Activated CD4-positive, CD25-positive, alpha-beta regulatory T cell treated with anti-CD3 and anti-CD28 coated beads, Interleukin-2, amount 50 U/mL, for 72 hours (primary cell): ENCODE data around the gene ZKSCAN5.
"Not testable (repeated sequence)": the region's sequence is repeated elsewhere in the genome, so short reads cannot be mapped to it uniquely, and the experiment has no call there.

Experiments
- DNase-seq: peaks from one replicate; pipeline ENCODE4 v3.0.0; 2021

Gene ZKSCAN5

GRCh38 chr7:99498546-99498944 lies 5.9 kb upstream of the ZKSCAN5 start:
- no peak for DNase-seq

- no peak for DNase-seq
These were observed 5.1 kb upstream of the ZKSCAN5 start for GRCh38 chr7:99499371-99499720.

GRCh38 chr7:99499721-99500636 lies 4.5 kb upstream of the ZKSCAN5 start, which contains the start of gene ZNF394:
ZNF394 (minus strand) TSS chr7:99500281; CDS start chr7:99500093, 188 bp downstream.
- DNase-seq = peak; percentile 81

GRCh38 chr7:99500637-99501009 lies 3.8 kb upstream of the ZKSCAN5 start:
- no peak for DNase-seq

GRCh38 chr7:99501236-99501635 lies 3.2 kb upstream of the ZKSCAN5 start:
- not testable (repeated sequence) for DNase-seq

- no peak for DNase-seq
These were observed 220 bp upstream of the ZKSCAN5 start for GRCh38 chr7:99504281-99504602.

GRCh38 chr7:99505324-99505662 lies 831 bp downstream of the ZKSCAN5 start:
- DNase-seq = no peak

GRCh38 chr7:99514050-99514449 lies 9.6 kb downstream of the ZKSCAN5 start:
- DNase-seq = no peak

- DNase-seq = no peak
These were observed 16.9 kb downstream of the ZKSCAN5 start for GRCh38 chr7:99521399-99521798.

- DNase-seq = no peak
These were observed 21.4 kb downstream of the ZKSCAN5 start for GRCh38 chr7:99525713-99526440.

GRCh38 chr7:99531354-99531765 lies 26.9 kb downstream of the ZKSCAN5 start:
- DNase-seq = no peak

- no peak for DNase-seq
These were observed 31.2 kb downstream of the ZKSCAN5 start for GRCh38 chr7:99535667-99536066.

GRCh38 chr7:99539213-99539811 lies 34.9 kb downstream of the ZKSCAN5 start:
- no peak for DNase-seq

- no peak for DNase-seq
These were observed 36.1 kb downstream of the ZKSCAN5 start for GRCh38 chr7:99540542-99540941.

- DNase-seq = no peak
These were observed 36.8 kb downstream of the ZKSCAN5 start for GRCh38 chr7:99541212-99541611.

- no peak for DNase-seq
These were observed 38.7 kb downstream of the ZKSCAN5 start for GRCh38 chr7:99543081-99543671.

GRCh38 chr7:99543916-99544315 lies 39.5 kb downstream of the ZKSCAN5 start:
- DNase-seq = no peak

GRCh38 chr7:99545308-99545707 lies 40.8 kb downstream of the ZKSCAN5 start:
- not testable (repeated sequence) for DNase-seq

GRCh38 chr7:99549545-99549944 lies 45.1 kb downstream of the ZKSCAN5 start:
- DNase-seq = not testable (repeated sequence)

GRCh38 chr7:99551334-99551733 lies 46.9 kb downstream of the ZKSCAN5 start:
- DNase-seq = no peak

GRCh38 chr7:99551767-99552463 lies 47.5 kb downstream of the ZKSCAN5 start, which contains the start of gene FAM200A:
FAM200A (minus strand) TSS chr7:99552114; CDS start chr7:99548407, 3,707 bp downstream.
- peak; percentile 74 for DNase-seq

- no peak for DNase-seq
These were observed 48.6 kb downstream of the ZKSCAN5 start for GRCh38 chr7:99553039-99553438.

GRCh38 chr7:99554939-99555338 lies 50.5 kb downstream of the ZKSCAN5 start:
- no peak for DNase-seq
